B cell (primary cell): ENCODE results near the gene DCUN1D2. TPM values are rescaled to one million over a fixed set of nuclear protein-coding genes. Genes with fewer than 3 reads are reported as not detected.

ENCODE experiments used
- ATAC-seq: fragments of 200-7000 bp; cut with Tn5 transposase; one replicate; pipeline ENCODE4 v1.10.0; 2021; ENCODE audit warnings: low read depth, mild to moderate bottlenecking, moderate number of reproducible peaks, moderate library complexity
- CTCF ChIA-PET: fragments of 350-600 bp; sonication (Branson Sonifier 250); formaldehyde crosslinking; loops from one replicate; lab custom pipeline; 2021; ENCODE audit warnings: antibody characterized with exemption, inconsistent platforms; lab: Charles Lee
- POLR2A ChIA-PET: fragments of 350-600 bp; sonication (Branson Sonifier 250); formaldehyde crosslinking; loops from one replicate; lab custom pipeline; 2021; ENCODE audit warnings: antibody characterized with exemption; lab: Charles Lee
- DNase-seq: peaks from one replicate; pipeline ENCODE4 v3.0.0; 2013
- H2AFZ ChIP-seq: 2 replicates; pipeline ENCODE4 v1.6.1; 2012; ENCODE audit warnings: mild to moderate bottlenecking, low read depth, low read length; ENCODE audit not compliant: insufficient read depth, poor library complexity, severe bottlenecking
- H3K27ac ChIP-seq, 2 donors: 1 replicate in 1 of 2; 2 replicates in 1 of 2; pipeline ENCODE4 v1.5.1; 2012 to 2013; ENCODE audit warnings: low read length in 2 of 2, mild to moderate bottlenecking in 2 of 2, moderate library complexity in 1 of 2
- H3K27me3 ChIP-seq, 4 experiments: fragments of 200-600 bp in 1 of 4; sonication (generic) in 1 of 4; replicated peaks in 1 of 4; 1 replicate in 2 of 4; 2 replicates in 2 of 4; pipeline versions ENCODE4 v1.6.1 to v1.7.0; 2013 to 2016; ENCODE audit warnings: low read length in 3 of 4, mild to moderate bottlenecking in 2 of 4, mixed read lengths in 1 of 4, moderate library complexity in 1 of 4; ENCODE audit not compliant: insufficient read depth in 4 of 4, control insufficient read depth in 3 of 4; ENCODE audit errors: control extremely low read depth in 1 of 4
- H3K36me3 ChIP-seq, 2 experiments: replicated peaks in 1 of 2; 1 replicate in 1 of 2; 2 replicates in 1 of 2; pipeline versions ENCODE4 v1.6.1 to v1.7.1; 2013; ENCODE audit warnings: low read length in 1 of 2; ENCODE audit not compliant: insufficient read depth in 2 of 2, control insufficient read depth in 1 of 2; ENCODE audit errors: control extremely low read depth in 1 of 2, extremely low read depth in 1 of 2
- H3K4me1 ChIP-seq, 2 donors: fragments of 200-600 bp in 1 of 2; sonication (generic) in 1 of 2; 1 replicate in 1 of 2; 2 replicates in 1 of 2; pipeline versions ENCODE4 v1.5.1 to v1.6.1; 2013 to 2017; ENCODE audit warnings: low read length in 2 of 2; ENCODE audit not compliant: control insufficient read depth in 2 of 2, insufficient read depth in 2 of 2
- H3K4me2 ChIP-seq: replicated peaks from 2 replicates; pipeline ENCODE3; 2012; ENCODE audit warnings: mild to moderate bottlenecking, low read depth, low read length; ENCODE audit not compliant: poor library complexity, severe bottlenecking
- H3K4me3 ChIP-seq, 5 experiments: fragments of 200-600 bp in 1 of 5; sonication (generic) in 1 of 5; 1 replicate in 3 of 5; 2 replicates in 2 of 5; pipeline versions ENCODE4 v1.5.1 to v1.7.0; 2011 to 2016; ENCODE audit warnings: low read length in 4 of 5, mild to moderate bottlenecking in 4 of 5, low read depth in 2 of 5, control low read depth in 1 of 5, moderate library complexity in 1 of 5; ENCODE audit not compliant: insufficient read depth in 1 of 5; ENCODE audit errors: control extremely low read depth in 1 of 5, extremely low read depth in 1 of 5
- H3K79me2 ChIP-seq: fragments of 200-600 bp; sonication (generic); one replicate; pipeline ENCODE4 v1.6.0; 2016; ENCODE audit warnings: low read length; ENCODE audit not compliant: control insufficient read depth, insufficient read depth
- H3K9ac ChIP-seq: fragments of 200-600 bp; sonication (generic); 2 replicates; pipeline ENCODE4 v1.6.1; 2017; ENCODE audit warnings: mild to moderate bottlenecking, low read length, moderate library complexity
- H3K9me3 ChIP-seq, 3 donors: one replicate each; pipeline versions ENCODE4 v1.6.1 to v1.7.1; 2013; ENCODE audit warnings: low read length in 2 of 3; ENCODE audit not compliant: control insufficient read depth in 2 of 3, insufficient read depth in 1 of 3; ENCODE audit errors: control extremely low read depth in 1 of 3
- H4K20me1 ChIP-seq: 2 replicates; pipeline ENCODE4 v1.6.0; 2012; ENCODE audit warnings: mild to moderate bottlenecking, low read length; ENCODE audit not compliant: insufficient read depth, control insufficient read depth, poor library complexity, severe bottlenecking
- H3K27ac Mint-ChIP-seq: one replicate; pipeline ENCODE4 v1.8.0; 2021; ENCODE audit warnings: mixed read lengths
- H3K27me3 Mint-ChIP-seq: one replicate; pipeline ENCODE4 v1.8.0; 2021; ENCODE audit warnings: mixed read lengths
- H3K4me1 Mint-ChIP-seq: one replicate; pipeline ENCODE4 v1.8.0; 2021; ENCODE audit warnings: mixed read lengths
- H3K4me3 Mint-ChIP-seq: one replicate; pipeline ENCODE4 v1.8.0; 2021; ENCODE audit warnings: mixed read lengths
- H3K9me3 Mint-ChIP-seq: one replicate; pipeline ENCODE4 v1.8.0; 2022; ENCODE audit warnings: mixed read lengths; ENCODE audit not compliant: insufficient read depth
- CTCF ChIP-seq: fragments of 200-600 bp; IDR thresholded peaks from one replicate; pipeline ENCODE4 v1.8.0; 2022; ENCODE audit warnings: antibody characterized with exemption, mild to moderate bottlenecking
- EZH2 ChIP-seq: IDR thresholded peaks from 2 replicates; pipeline ENCODE4 v1.6.1; 2012; ENCODE audit warnings: borderline replicate concordance, low read depth, mild to moderate bottlenecking, moderate library complexity, low read length; ENCODE audit not compliant: insufficient read depth, poor library complexity, severe bottlenecking
- WGBS: methylation state at CpG from one replicate; pipeline ENCODE4 v1.1.5; 2013; ENCODE audit warnings: missing lambda C conversion rate; ENCODE audit not compliant: insufficient coverage; 5-methylcytosine and 5-hydroxymethylcytosine counted together
- intact Hi-C: fragments of 100-400 bp; cut with micrococcal nuclease; formaldehyde crosslinking; loops from one replicate; pipeline ENCODE4 v1.10.0; 2022
- polyA plus RNA-seq: library from polyadenylated mRNA; depleted of rRNA; stranded (reverse); fragments of >200 nt; gene quantifications from 2 replicates; pipeline ENCODE4 v1.2.3, GENCODE V29; 2012
- total RNA-seq, 2 donors: library from RNA; stranded (reverse); fragments of 120-200 nt in 1 of 2; gene quantifications; 1 replicate in 1 of 2; 2 replicates in 1 of 2; pipeline versions ENCODE4 v1.2.3 to v1.2.4, GENCODE V29; 2013 to 2022

DCUN1D2 gene
- total and polyA plus RNA-seq, 2 donors (not counting 1 experiment from before 2014, with no cell fraction given) = 15.3 to 41.3 TPM

- no peaks in the 10 kb centered on the region for H3K9me3 ChIP-seq
- peak overlapping the region; percentile 16 for H3K4me3 Mint-ChIP-seq
- 88% methylated on average over 29 of the region's 29 CpGs for WGBS
- intact Hi-C loops = loop anchor here (5.0 kb wide), 1 partner anchor 152 kb away; the partner anchor contains the start of gene LAMP1
- TF ChIP-seq EZH2 = no peak
- TF ChIP-seq CTCF = no peak
- H2AFZ ChIP-seq = no peak overlapping the region
- ChIA-PET POLR2A (no interaction called here), CTCF (interaction anchor here (1.2 kb wide), 1 partner anchor 55 kb away, joined by 3 read pairs; no protein-coding TSS in a partner anchor)
- DNase-seq = peak; percentile 54
- ATAC-seq = no peak
- no peaks in the 10 kb centered on the region for H3K27me3 Mint-ChIP-seq
- H3K9ac ChIP-seq = no peak overlapping the region
- peak overlapping the region in 1 of 5 experiments; percentile 35 for H3K4me3 ChIP-seq
- peaks cover 0 to 3% (median 0%) of the 10 kb centered on the region in 4 experiments for H3K27me3 ChIP-seq
- peak overlapping the region in 1 of 2 donors; percentile 18 for H3K27ac ChIP-seq
- H3K9me3 Mint-ChIP-seq = no peaks in the 10 kb centered on the region
- H3K36me3 ChIP-seq = no peaks in the 10 kb centered on the region
- H3K27ac Mint-ChIP-seq = peak overlapping the region; percentile 32
- H3K79me2 ChIP-seq = no peaks in the 10 kb centered on the region
- H3K4me1 ChIP-seq = peaks cover 11 to 27% of the 10 kb centered on the region in 2 donors
- H3K4me2 ChIP-seq = peak overlapping the region; percentile 35
- no peaks in the 10 kb centered on the region for H4K20me1 ChIP-seq
- peaks cover 33% of the 10 kb centered on the region for H3K4me1 Mint-ChIP-seq
These were observed 41.4 kb downstream of the DCUN1D2 start for GRCh38 chr13:113448885-113449692.

- WGBS = 92% methylated on average over 3 of the region's 6 CpGs
- Histone ChIP-seq H3K9me3 (no peaks in the 10 kb centered on the region), H3K27me3 (peaks cover 0 to 3% (median 0%) of the 10 kb centered on the region in 4 experiments), H4K20me1 (no peaks in the 10 kb centered on the region), H3K79me2 (no peaks in the 10 kb centered on the region), H3K4me1 (peaks cover 11 to 27% of the 10 kb centered on the region in 2 donors), H3K36me3 (no peaks in the 10 kb centered on the region), H3K9ac (no peak overlapping the region), H3K4me2 (no peak overlapping the region), H3K27ac (no peak overlapping the region), H2AFZ (no peak overlapping the region), H3K4me3 (peak overlapping the region in 1 of 5 experiments; percentile 34)
- TF ChIP-seq CTCF (no peak), EZH2 (no peak)
- intact Hi-C loops = loop anchor here (5.0 kb wide), 1 partner anchor 151 kb away; the partner anchor contains the start of gene LAMP1
- ChIA-PET CTCF (no interaction called here), POLR2A (no interaction called here)
- Mint-ChIP-seq H3K27ac (peak overlapping the region; percentile 32), H3K4me3 (no peak overlapping the region), H3K4me1 (peaks cover 33% of the 10 kb centered on the region), H3K27me3 (no peaks in the 10 kb centered on the region), H3K9me3 (no peaks in the 10 kb centered on the region)
- DNase-seq = no peak
- ATAC-seq = no peak
These were observed 42.0 kb downstream of the DCUN1D2 start for GRCh38 chr13:113448545-113448884.
